Measurements from ENCODE around the gene MRTFA. TPM values are rescaled to one million over a fixed set of nuclear protein-coding genes. Genes with fewer than 3 reads are reported as not detected.

MRTFA gene
- polyA plus RNA-seq, 2 of the 4 experiments (the other 2 are of a cell fraction), result 6.8 to 48.3 TPM

- ChIA-PET CTCF (interaction anchor here (1.0 kb wide), 2 partner anchors 20 to 82 kb away, joined by 3 to 4 read pairs; no protein-coding TSS in a partner anchor), POLR2A (interaction anchor here (1.4 kb wide), 1 partner anchor 46 kb away, joined by 3 read pairs; no protein-coding TSS in a partner anchor)
- no peak for TF ChIP-seq CBX8 (IDR thresholded peaks at IDR 0.05)
- TF ChIP-seq MAFK (IDR thresholded peaks at IDR 0.05; ENCODE audit: partially characterized antibody), result no peak
- no peak for TF ChIP-seq KDM5A (IDR thresholded peaks at IDR 0.05)
- no peak for TF ChIP-seq ESRRA (IDR thresholded peaks at IDR 0.05; ENCODE audit: borderline replicate concordance, low read length)
- no peak for TF ChIP-seq POLR2A (IDR thresholded peaks at IDR 0.05; ENCODE audit: low read length)
- DNase-seq (ENCODE audit: low read depth in 1 of 2, low spot score in 1 of 2) (no peak), ATAC-seq (no peak), FAIRE-seq (no peak)
- Histone ChIP-seq H3K4me3 (no peak overlapping the region), H3K4me1 (peaks cover 90% of the 10 kb centered on the region), H3K27ac (peak overlapping the region in 1 of 2 experiments; percentile 57; a peak in 3 of 6 replicates), H3K9me3 (no peaks in the 10 kb centered on the region), H3K4me2 (peak overlapping the region; percentile 38)
Measured at GRCh38 chr22:40606306-40606705, 30.2 kb downstream of the MRTFA start.

- ChIA-PET CTCF (interaction anchor here (0.6 to 2.3 kb wide), 3 partner anchors 19 to 741 kb away, joined by 3 to 6 read pairs (median 4); no protein-coding TSS in a partner anchor), POLR2A (interaction anchor here (1.4 kb wide), 1 partner anchor 46 kb away, joined by 3 read pairs; no protein-coding TSS in a partner anchor)
- no peak overlapping the region for H3K4me3 ChIP-seq
- no peaks in the 10 kb centered on the region for H3K9me3 ChIP-seq
- no peak for FAIRE-seq
- peak overlapping the region; percentile 38 for H3K4me2 ChIP-seq
- WGBS (ENCODE audit: missing lambda C conversion rate), result 21% methylated on average over 1 of the region's 1 CpG
- H3K27ac ChIP-seq, result no peak overlapping the region
- DNase-seq (ENCODE audit: low read depth in 1 of 2, low spot score in 1 of 2), result no peak
- no peak for ATAC-seq
- peaks cover 88% of the 10 kb centered on the region for H3K4me1 ChIP-seq
- TF ChIP-seq KDM5A (IDR thresholded peaks at IDR 0.05) (no peak), NFE2L2 (conservative IDR thresholded peaks at IDR 0.05; ENCODE audit: low read length) (no peak)
Measured at GRCh38 chr22:40605761-40606160, 30.8 kb downstream of the MRTFA start.

GRCh38 chr22:40603088-40603605, 33.4 kb downstream of the MRTFA start:
- TF ChIP-seq FOXS1 (CRISPR knock-in tag; IDR thresholded peaks at IDR 0.05) (no peak), ZFP36 (IDR thresholded peaks at IDR 0.05; ENCODE audit: borderline replicate concordance, partially characterized antibody) (no peak), NFE2L2 (conservative IDR thresholded peaks at IDR 0.05; ENCODE audit: low read length) (no peak), FOSB (CRISPR knock-in tag; IDR thresholded peaks at IDR 0.05) (no peak), CHD2 (IDR thresholded peaks at IDR 0.05; ENCODE audit: low read length, partially characterized antibody) (no peak), BCL3 (IDR thresholded peaks at IDR 0.05) (no peak), ZNF302 (CRISPR knock-in tag; IDR thresholded peaks at IDR 0.05) (no peak), SMC3 (IDR thresholded peaks at IDR 0.05) (no peak), ATOH8 (CRISPR knock-in tag; IDR thresholded peaks at IDR 0.05; ENCODE audit: low read depth) (no peak), NR3C1 (IDR thresholded peaks at IDR 0.05) (no peak), E2F6 (IDR thresholded peaks at IDR 0.05; ENCODE audit: borderline replicate concordance, low read depth) (no peak), SREBF2 (IDR thresholded peaks at IDR 0.05) (no peak)
- no peak for FAIRE-seq
- POLR2A ChIA-PET, result no interaction called here
- peak overlapping the region; percentile 64 for H3K4me2 ChIP-seq
- H3K4me1 ChIP-seq, result peaks cover 88% of the 10 kb centered on the region
- no peak overlapping the region for H3K4me3 ChIP-seq
- no peaks in the 10 kb centered on the region for H3K9me3 ChIP-seq
- CTCF ChIA-PET, result no interaction called here
- ATAC-seq, result peak; percentile 59 to 70; a peak in 5 of 6 replicates
- peak overlapping the region; percentile 49 to 79 for H3K27ac ChIP-seq
- DNase-seq (ENCODE audit: low read depth in 1 of 2, low spot score in 1 of 2), result peak in 1 of 2 experiments; percentile 29
- 30% methylated on average over 4 of the region's 4 CpGs for WGBS (ENCODE audit: missing lambda C conversion rate)

- 83% methylated on average over 1 of the region's 1 CpG for WGBS (ENCODE audit: missing lambda C conversion rate)
- Histone ChIP-seq H3K4me3 (no peak overlapping the region), H3K4me1 (peaks cover 89% of the 10 kb centered on the region), H3K27ac (peak overlapping the region in 1 of 2 experiments; percentile 79; a peak in 2 of 6 replicates), H3K9me3 (no peaks in the 10 kb centered on the region), H3K4me2 (peak overlapping the region; percentile 64)
- FAIRE-seq (no peak), ATAC-seq (no peak), DNase-seq (ENCODE audit: low read depth in 1 of 2, low spot score in 1 of 2) (no peak)
- TF ChIP-seq POLR2A (IDR thresholded peaks at IDR 0.05; ENCODE audit: low read length) (no peak), FOSB (CRISPR knock-in tag; IDR thresholded peaks at IDR 0.05) (no peak), FOSL2 (IDR thresholded peaks at IDR 0.05) (no peak), FOSL2 (CRISPR knock-in tag; IDR thresholded peaks at IDR 0.05) (no peak), SREBF2 (IDR thresholded peaks at IDR 0.05) (no peak), HEYL (CRISPR knock-in tag; IDR thresholded peaks at IDR 0.05) (no peak), HOXB13 (CRISPR knock-in tag; IDR thresholded peaks at IDR 0.05; ENCODE audit: low read depth) (no peak), HMGXB4 (CRISPR knock-in tag; IDR thresholded peaks at IDR 0.05; ENCODE audit: borderline replicate concordance) (no peak), HDAC2 (IDR thresholded peaks at IDR 0.05) (no peak), ELK1 (IDR thresholded peaks at IDR 0.05; ENCODE audit: low read depth, low read length) (no peak), CHD4 (IDR thresholded peaks at IDR 0.05; ENCODE audit: borderline replicate concordance) (no peak), CBX8 (IDR thresholded peaks at IDR 0.05) (no peak)
- CTCF ChIA-PET, result interaction anchor here (0.8 to 1.0 kb wide), 2 partner anchors 11 to 44 kb away, joined by 3 read pairs; no protein-coding TSS in a partner anchor
- POLR2A ChIA-PET, result no interaction called here
Measured at GRCh38 chr22:40602231-40602630, 34.3 kb downstream of the MRTFA start.

Measured in A549 (cell line).